Activated T-helper 2 cell treated with anti-CD3 and anti-CD28 coated beads, Interferon-gamma antibody, Interleukin-2, Interleukin-4, amounts not matched to agents 10 μg/mL and 5 μg/mL and 100 μg/mL, durations not matched to agents 14 hours and 24 hours and 36 hours (primary cell): ENCODE measurements around the gene VSTM2B. TPM values are rescaled to one million over a fixed set of nuclear protein-coding genes. Genes with fewer than 3 reads are reported as not detected.
"Not testable (repeated sequence)": the region's sequence is repeated elsewhere in the genome, so short reads cannot be mapped to it uniquely, and the experiment has no call there.

Source experiments
- DNase-seq: peaks from one replicate; pipeline ENCODE4 v3.0.0; 2021; ENCODE audit warnings: low spot score
- H3K27ac Mint-ChIP-seq: one replicate; pipeline ENCODE4 v1.8.0; 2021; ENCODE audit warnings: mixed read lengths
- H3K27me3 Mint-ChIP-seq: one replicate; pipeline ENCODE4 v1.8.0; 2021; ENCODE audit warnings: low read depth, mixed read lengths
- H3K36me3 Mint-ChIP-seq: one replicate; pipeline ENCODE4 v1.8.0; 2021; ENCODE audit warnings: low read depth, mixed read lengths
- H3K4me1 Mint-ChIP-seq: one replicate; pipeline ENCODE4 v1.8.0; 2021; ENCODE audit warnings: low read depth, mixed read lengths
- H3K4me3 Mint-ChIP-seq: one replicate; pipeline ENCODE4 v1.8.0; 2021; ENCODE audit warnings: low read depth, mild to moderate bottlenecking, moderate library complexity, mixed read lengths
- H3K9me3 Mint-ChIP-seq: one replicate; pipeline ENCODE4 v1.8.0; 2021; ENCODE audit warnings: mixed read lengths
- intact Hi-C: fragments of 100-400 bp; cut with micrococcal nuclease; formaldehyde crosslinking; loops from one replicate; pipeline ENCODE4 v1.15.1; 2023
- total RNA-seq: library from RNA; stranded (reverse); gene quantifications from 2 replicates; pipeline ENCODE4 v1.2.3, GENCODE V29; 2022

The VSTM2B gene
- total RNA-seq, 1 donor from 2014 or later: not detected

DNA sequence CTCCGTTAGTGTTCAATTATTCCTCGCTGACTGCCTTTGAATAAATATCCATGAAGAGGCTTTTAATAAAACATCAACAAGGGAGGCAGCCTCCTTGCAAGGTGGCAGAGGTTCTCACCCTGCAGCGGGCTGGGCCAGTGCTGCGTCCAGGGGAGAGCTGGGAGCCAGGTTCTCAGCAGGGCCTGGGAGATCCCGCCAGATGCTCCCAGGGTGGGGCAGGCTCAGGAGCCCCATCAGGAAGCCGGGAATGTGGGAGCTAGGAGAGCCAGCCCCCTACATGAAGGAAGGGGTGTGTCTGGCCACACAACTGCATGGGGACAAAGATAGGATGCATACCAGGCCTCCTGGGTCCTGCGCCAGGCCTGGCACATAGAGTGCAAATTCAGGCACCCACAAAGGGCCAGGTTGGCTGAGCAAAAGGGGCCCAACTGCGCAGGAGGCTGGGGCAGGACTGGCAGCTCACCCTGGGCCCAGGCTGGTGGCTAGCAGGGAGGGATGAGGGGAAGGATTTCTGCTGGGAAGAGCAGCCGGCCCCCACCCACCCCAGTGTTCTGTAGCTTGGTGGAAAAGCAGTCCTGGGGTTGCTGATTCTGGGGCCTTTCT is 22.8 kb downstream of the VSTM2B start:
- intact Hi-C loops: no loop called here
- no peak for DNase-seq
- H3K4me3 Mint-ChIP-seq: no peak overlapping the region
- H3K27ac Mint-ChIP-seq: no peak overlapping the region
- H3K27me3 Mint-ChIP-seq: peaks cover 2% of the 10 kb centered on the region
- H3K36me3 Mint-ChIP-seq: no peaks in the 10 kb centered on the region
- no peaks in the 10 kb centered on the region for H3K4me1 Mint-ChIP-seq
- H3K9me3 Mint-ChIP-seq: peaks cover 3% of the 10 kb centered on the region

DNA sequence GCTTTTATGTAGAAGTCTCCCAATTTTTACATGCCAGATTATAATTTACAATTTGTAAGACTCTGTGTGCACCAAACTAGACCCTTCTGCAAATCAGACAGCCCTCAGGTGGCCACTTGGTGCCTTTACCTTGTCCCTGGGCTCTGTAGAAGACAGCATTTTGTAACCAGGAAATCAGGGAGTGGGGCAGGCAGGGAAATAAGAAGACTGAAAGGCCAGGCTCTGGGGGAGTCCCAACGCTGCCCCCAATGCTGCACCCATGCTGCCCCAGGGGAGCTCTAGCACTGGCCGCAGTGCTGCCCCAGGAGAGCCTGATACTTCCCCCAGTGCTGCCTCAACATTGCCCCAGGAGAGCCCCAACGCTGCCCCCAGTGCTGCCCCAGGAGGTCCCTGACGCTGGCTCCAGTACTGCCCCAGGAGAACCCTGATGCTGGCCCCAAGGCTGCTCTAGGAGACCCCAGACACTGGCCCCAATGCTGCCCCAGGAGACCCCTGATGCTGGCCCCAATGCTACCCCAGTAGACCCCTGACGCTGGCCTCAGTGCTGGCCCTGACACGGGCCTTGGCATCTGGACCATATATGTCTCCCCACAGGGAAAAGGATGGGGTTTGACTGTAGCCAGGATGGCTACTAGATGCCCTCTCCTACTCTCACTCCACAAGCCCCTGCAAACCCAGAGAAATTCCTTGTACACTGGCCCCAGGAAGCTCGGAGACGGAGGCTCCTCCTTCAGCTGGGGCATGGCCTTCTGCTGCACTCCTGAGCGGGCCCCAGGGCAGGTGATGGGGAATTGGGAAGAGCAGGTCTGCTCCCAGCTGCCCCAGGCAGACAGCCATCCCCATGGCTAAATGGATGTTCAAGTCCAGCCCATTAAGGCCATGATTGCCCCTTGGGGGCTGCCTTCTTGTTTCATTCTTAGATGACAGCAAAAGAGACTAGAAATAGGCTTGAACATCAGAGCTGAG is 23.6 kb downstream of the VSTM2B start:
- H3K36me3 Mint-ChIP-seq: no peaks in the 10 kb centered on the region
- H3K27me3 Mint-ChIP-seq: peaks cover 2% of the 10 kb centered on the region

DNA sequence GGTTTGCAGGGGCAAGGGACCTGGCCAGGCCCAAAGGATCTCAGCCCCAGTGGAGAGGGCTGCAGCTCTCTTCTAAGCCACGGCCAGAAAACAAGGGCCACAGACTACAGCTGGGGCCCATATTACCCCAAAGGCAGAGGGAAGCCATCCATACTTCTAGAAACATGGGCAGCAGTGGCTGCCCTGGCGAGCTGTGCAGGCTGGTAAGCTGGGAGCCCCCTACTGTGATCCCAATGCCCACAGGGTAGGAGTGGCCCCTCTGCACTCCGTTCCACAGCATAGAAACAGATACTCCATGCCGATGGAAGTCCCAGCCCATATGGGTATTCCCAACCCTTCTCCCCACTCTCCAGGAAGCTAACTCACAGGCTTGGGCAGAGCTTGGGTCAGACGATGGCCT is 25.1 kb downstream of the VSTM2B start:
- H3K4me3 Mint-ChIP-seq: no peak overlapping the region
- no peak for DNase-seq
- no peaks in the 10 kb centered on the region for H3K36me3 Mint-ChIP-seq
- no peak overlapping the region for H3K27ac Mint-ChIP-seq
- intact Hi-C loops: no loop called here
- peaks cover 20% of the 10 kb centered on the region for H3K9me3 Mint-ChIP-seq
- H3K27me3 Mint-ChIP-seq: peaks cover 14% of the 10 kb centered on the region
- H3K4me1 Mint-ChIP-seq: no peaks in the 10 kb centered on the region

More for the DNA sequence above, 23.6 kb downstream of the VSTM2B start:
- no peaks in the 10 kb centered on the region for H3K4me1 Mint-ChIP-seq
- H3K27ac Mint-ChIP-seq: no peak overlapping the region
- peaks cover 8% of the 10 kb centered on the region for H3K9me3 Mint-ChIP-seq
- intact Hi-C loops: no loop called here
- no peak overlapping the region for H3K4me3 Mint-ChIP-seq
- DNase-seq: no peak

DNA sequence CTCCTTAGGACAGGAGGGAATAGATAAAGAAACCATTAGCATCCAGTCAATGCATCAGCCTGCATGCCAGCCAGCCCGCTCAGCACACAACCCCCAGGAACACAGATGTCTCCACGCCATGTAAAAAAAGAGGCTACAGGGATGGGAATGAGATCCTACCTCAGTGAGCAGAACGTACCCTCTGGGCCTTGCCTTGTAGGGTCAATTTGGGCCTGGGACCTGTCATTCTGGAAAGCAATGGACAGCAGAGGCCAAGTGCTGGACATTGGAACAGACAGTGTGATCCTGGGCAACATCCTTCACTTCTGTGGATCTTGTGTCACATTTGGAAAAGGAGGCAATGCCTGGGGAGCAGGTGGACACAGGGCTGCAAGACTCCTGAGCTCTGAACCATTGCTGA is 26.0 kb downstream of the VSTM2B start:
- Mint-ChIP-seq H3K4me1 (no peaks in the 10 kb centered on the region), H3K27ac (no peak overlapping the region), H3K9me3 (peaks cover 20% of the 10 kb centered on the region), H3K27me3 (peaks cover 17% of the 10 kb centered on the region), H3K4me3 (no peak overlapping the region), H3K36me3 (no peaks in the 10 kb centered on the region)
- intact Hi-C loops: no loop called here
- no peak for DNase-seq

DNA sequence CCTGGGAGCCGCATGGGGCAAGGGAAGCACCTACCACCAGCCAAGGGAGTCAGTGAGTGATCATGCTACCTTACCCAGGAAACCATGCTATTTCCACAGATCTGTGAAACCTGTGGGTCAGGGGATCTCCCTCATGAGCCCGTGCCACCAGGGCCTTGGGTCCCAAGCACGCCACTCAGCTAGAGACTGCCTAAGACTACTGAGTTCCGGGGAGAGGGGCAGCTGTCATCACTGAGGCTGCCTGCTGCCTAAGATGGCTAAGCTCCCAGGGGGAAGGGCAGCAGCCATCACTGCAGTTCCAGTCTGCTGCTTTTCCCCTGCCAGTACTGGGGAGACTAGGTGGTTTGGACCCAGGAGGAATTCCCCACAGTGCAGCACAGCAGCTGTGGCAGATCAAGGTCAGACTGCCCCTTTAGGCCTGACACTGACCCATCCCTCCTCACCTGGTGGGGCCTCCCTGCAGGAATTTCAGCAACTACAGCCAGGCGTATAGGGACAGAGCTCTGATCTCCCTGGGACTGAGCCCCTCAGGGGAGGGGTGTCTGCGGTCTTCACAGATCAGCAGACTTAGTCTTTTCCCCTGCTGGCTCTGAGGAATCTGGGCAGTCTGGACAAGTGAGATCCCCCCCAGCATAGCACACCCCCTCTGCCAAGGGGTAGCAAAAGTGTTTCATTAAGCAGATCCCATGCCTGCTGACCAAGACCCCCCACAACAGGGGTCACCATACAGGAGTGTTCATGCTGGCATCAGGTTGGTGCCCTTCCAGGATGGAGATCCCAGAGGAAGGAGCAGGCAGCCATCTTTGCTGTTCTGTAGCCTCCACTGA is 26.9 kb downstream of the VSTM2B start:
- Mint-ChIP-seq H3K9me3 (peaks cover 20% of the 10 kb centered on the region), H3K4me3 (no peak overlapping the region), H3K4me1 (no peaks in the 10 kb centered on the region), H3K36me3 (no peaks in the 10 kb centered on the region), H3K27me3 (peaks cover 15% of the 10 kb centered on the region), H3K27ac (no peak overlapping the region)
- DNase-seq: no peak
- intact Hi-C loops: no loop called here

DNA sequence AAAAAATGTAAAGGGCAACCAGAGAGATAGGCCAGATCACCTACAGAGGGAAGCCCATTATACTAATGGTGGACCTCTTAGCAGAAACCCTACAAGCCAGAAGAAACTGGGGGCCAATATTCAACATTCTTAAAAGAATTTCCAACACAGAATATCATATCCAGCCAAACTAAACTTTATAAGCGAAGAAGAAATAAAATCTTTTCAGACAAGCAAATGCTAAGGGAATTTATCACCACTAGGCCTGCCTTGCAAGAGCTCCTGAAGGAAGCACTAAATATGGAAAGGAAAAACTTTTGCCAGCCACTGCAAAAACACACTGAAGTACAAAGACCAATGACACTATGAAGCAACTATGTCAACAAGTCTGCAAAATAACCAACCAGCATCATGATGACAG is 28.4 kb downstream of the VSTM2B start:
- Mint-ChIP-seq H3K27me3 (peaks cover 14% of the 10 kb centered on the region), H3K4me1 (no peaks in the 10 kb centered on the region), H3K9me3 (peaks cover 28% of the 10 kb centered on the region), H3K27ac (no peak overlapping the region), H3K4me3 (no peak overlapping the region), H3K36me3 (no peaks in the 10 kb centered on the region)
- DNase-seq: no peak
- intact Hi-C loops: no loop called here

DNA sequence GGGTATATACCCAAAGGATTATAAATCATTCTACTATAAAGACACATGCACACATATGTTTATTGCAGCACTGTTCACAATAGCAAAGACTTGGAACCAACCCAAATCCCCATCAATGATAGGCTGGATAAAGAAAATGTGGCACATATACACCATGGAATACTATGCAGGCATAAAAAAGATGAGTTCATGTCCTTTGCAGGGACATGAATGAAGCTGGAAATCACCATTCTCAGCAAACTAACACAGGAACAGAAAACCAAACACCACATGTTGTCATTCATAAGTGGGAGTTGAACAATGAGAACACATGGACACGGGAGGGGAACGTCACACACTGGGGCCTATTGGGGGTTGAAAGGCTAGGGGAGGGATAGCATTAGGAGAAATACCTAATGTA is 33.3 kb downstream of the VSTM2B start:
- H3K27ac Mint-ChIP-seq, H3K36me3 Mint-ChIP-seq, H3K4me1 Mint-ChIP-seq, DNase-seq, intact Hi-C loops, H3K4me3 Mint-ChIP-seq: not testable (repeated sequence)
- Mint-ChIP-seq H3K27me3 (peaks cover 17% of the 10 kb centered on the region), H3K9me3 (peaks cover 28% of the 10 kb centered on the region)

DNA sequence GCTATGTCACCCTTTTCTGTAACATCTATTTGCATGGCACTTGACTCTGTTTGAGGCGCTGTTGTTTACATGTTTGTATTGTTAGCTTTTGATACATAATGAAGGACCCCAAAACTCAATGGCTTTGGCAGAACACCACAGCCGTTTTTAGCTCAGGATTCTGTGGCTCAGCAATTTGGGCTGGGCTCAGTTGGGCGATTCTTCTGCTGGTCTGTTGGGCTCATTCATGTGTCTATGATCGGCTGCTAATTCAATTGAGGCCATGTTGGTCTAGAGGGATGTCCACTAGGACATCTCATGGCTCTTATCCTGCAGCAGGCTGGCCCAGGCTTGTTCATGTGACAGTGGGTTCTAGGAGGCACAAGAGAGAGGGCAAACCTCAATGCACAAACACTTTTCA is 33.9 kb downstream of the VSTM2B start:
- no peak overlapping the region for H3K27ac Mint-ChIP-seq
- no peaks in the 10 kb centered on the region for H3K36me3 Mint-ChIP-seq
- peaks cover 2% of the 10 kb centered on the region for H3K4me1 Mint-ChIP-seq
- no peak overlapping the region for H3K4me3 Mint-ChIP-seq
- H3K27me3 Mint-ChIP-seq: peaks cover 15% of the 10 kb centered on the region
- DNase-seq: no peak
- H3K9me3 Mint-ChIP-seq: peaks cover 24% of the 10 kb centered on the region
- intact Hi-C loops: no loop called here

DNA sequence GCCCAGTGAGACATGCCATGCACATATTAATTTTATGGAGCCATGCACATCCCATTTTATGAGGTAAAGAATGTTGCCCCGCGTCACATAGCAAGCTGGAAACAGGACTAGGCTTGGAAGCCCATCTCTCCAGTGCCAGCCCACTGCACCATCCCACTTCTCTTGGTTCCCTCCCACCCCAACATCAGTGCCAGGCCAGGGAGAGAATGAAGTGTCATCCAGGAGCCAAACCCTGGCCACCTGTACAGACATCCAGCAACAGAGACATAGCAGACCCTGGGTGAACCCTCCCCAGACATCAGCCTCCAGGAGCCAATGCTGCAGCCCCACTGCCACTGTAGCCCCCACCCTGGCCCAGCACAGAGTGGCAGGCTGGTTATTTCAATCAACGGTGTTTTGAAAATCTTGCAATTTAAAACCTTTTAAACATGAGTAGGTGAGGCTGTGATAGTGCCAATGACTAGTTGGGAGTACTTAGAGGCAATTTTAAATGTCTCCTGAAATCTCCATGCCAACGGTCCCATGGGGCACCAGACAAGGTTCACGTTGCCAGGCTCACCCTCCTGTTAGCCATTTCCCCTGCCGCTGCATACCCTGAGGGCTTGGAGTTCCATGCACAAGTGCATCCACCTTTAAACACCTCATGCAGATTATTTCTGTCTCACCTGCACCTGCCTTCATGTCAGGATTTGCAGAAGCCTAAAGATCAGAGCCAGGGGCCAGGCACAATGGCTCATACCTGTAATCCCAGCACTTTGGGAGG is 34.7 kb downstream of the VSTM2B start:
- Mint-ChIP-seq H3K36me3 (no peaks in the 10 kb centered on the region), H3K27ac (no peak overlapping the region), H3K4me3 (no peak overlapping the region), H3K4me1 (peaks cover 4% of the 10 kb centered on the region), H3K27me3 (peaks cover 10% of the 10 kb centered on the region), H3K9me3 (peaks cover 18% of the 10 kb centered on the region)
- intact Hi-C loops: no loop called here
- DNase-seq: no peak

DNA sequence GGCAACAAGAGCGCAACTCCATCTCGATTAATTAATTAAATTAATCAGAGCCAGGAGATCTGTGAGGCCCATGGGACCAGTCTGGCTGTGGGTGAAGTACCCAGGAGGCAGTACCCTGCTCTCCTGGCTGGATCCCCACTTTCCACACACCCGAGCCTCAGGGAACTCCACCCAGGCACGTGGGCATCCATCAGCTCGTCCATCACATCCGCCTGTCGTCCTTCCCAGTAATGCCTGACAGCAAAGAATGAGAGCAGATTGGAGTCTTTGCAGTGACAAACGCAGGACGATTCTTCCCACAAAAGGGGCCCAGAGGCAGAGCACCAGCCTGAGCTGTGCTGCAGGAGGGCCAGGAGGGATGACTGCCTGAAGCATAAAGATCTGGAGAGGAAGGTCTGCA is 35.8 kb downstream of the VSTM2B start:
- DNase-seq: no peak
- Mint-ChIP-seq H3K4me1 (peaks cover 4% of the 10 kb centered on the region), H3K27me3 (peaks cover 4% of the 10 kb centered on the region), H3K4me3 (no peak overlapping the region), H3K9me3 (peaks cover 15% of the 10 kb centered on the region), H3K27ac (no peak overlapping the region), H3K36me3 (no peaks in the 10 kb centered on the region)
- intact Hi-C loops: no loop called here

DNA sequence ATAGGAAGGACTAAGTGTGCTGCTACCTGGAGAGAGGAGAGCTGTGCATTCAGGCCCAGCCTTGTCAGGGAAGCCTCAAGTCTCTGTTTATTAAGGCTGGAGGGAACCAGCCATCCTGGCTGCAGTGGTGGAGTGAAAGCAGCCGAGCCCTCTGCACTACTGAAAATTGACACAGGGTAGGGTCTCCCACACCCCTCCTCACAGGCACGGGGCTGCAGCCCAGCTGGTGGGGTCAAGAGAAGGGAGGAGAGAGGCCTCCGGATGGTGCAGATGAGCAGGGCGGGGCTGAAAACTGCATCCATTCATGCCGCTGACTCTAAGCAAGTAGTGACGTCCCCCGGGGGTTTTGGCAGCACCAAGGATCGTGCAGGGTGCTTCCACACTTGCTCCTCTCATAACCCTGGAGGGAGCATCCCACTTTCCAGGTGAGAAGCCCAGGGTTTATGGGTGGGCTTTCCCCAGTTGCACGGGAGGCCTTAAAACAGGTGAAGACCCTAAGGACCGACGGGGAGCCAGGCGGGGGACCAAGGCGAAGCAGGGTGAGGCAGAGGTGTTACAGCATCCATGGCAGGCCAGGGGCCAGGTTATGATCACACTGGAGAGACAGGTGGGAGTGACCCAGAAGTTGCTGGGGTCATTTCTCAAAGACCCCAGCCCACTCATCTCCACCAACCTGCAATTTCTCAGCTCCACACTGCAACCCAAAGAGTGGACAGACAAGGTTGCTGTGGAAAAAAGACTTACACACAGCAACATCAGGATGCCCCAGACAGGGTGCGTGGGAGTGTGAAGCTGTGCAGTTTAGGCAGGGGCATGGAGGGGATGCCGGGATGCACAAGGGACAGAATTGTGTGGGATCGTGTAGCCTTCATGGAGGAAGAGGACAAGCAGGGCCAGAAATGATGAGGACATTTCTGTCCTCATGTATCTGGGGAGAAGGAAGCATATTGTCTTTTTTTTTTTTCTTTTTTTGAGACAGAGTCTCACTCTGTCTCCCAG is 36.8 kb downstream of the VSTM2B start:
- Mint-ChIP-seq H3K4me3 (no peak overlapping the region), H3K27me3 (peaks cover 3% of the 10 kb centered on the region), H3K4me1 (peaks cover 4% of the 10 kb centered on the region), H3K36me3 (no peaks in the 10 kb centered on the region), H3K27ac (no peak overlapping the region), H3K9me3 (peaks cover 15% of the 10 kb centered on the region)
- no peak for DNase-seq
- intact Hi-C loops: no loop called here
